CD4-positive, alpha-beta T cell treated with Interleukin-6 at 100 ng/mL for 8 hours (primary cell): Measurements from ENCODE around the gene UBL4A.
A peak's percentile ranks its signal among the peaks of the same experiment; 100 is the strongest.

Experiments used
- DNase-seq: peaks from one replicate; pipeline ENCODE4 v3.0.0-alpha.2; 2020; ENCODE audit warnings: mixed read lengths, low spot score

Gene UBL4A

DNA sequence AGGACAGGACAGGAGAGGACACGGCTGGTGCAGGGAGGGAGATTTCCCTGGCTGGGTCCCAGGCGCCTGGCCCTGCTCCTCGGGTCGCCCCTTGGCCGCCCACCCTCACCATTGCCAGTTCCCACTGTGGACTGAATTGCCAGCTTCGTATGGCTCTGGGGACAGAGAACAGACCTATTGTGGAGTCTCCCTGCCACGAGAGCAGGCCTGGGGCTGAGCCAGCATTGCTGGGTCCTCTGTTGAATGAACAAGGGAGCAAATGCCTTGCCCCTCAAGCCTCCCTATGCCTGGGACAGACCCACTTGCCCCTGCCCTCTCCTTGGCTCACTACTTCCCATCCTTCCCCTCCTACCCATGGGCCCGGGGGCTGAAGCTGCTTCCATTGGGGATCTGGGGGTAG, 24.0 kb downstream of the UBL4A start:
- no peak for DNase-seq

GRCh38 chrX:154460326-154460725, 26.1 kb downstream of the UBL4A start:
- no peak for DNase-seq

DNA sequence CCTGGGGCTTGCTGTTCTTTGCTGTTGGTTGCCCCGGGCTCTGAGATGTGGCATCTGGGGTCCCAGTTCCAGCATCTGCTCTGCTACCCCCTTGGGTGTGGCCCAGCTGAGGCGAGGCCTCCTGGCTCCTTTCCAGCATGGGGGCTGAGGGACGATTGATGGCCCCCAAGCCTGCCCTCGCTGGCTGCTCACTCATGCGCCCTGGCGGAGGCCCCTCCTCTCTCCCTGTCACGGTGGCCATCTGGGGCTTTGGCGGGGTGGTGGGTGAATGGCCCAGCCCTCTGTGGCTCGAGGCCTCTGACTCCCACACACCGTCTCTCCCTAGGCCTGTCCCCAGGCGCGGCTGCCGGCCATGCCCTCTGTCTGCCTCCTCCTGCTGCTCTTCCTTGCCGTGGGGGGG, 26.6 kb downstream of the UBL4A start:
- DNase-seq, result no peak

DNA sequence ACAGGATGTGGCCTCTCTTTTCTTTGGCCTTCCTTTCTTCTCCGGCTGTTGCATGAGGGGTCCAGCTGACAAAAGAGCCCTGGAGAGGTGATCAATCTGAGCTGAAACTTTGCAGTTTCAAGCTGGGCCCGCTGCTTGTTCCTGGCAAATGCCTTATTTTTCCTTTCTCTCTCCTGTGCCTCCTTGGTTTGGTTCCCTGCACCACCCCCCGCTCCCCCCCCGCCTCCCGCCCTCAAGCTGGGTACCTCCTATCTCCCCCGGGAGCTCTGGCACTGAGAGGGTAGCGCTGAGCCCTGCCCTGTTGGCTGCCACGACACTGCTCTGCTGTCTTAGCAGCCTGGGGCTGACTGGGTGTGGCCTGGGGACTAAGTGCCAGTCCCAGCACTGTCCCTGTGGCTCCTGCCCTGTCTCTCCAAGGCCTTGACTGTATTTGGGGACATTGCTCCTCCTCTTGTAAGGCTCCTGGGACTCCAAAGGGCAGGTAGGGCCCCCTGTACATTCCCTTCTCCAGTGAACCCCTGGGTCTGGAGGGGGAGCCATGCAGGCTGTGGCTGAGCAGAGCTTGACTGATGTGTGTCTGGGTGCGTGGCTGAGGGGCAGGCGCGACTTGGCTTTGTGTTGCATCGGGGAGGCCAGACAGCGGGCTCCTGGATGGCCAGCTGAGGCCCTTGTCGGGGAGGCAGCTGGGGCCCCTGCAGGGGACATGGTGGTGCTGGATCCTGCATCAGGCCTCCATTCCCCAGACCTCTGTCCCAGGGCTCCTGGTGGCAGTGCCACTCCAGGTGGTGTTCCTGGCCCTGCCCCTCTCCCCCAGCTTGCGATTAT, 27.2 kb downstream of the UBL4A start:
- no peak for DNase-seq

DNA sequence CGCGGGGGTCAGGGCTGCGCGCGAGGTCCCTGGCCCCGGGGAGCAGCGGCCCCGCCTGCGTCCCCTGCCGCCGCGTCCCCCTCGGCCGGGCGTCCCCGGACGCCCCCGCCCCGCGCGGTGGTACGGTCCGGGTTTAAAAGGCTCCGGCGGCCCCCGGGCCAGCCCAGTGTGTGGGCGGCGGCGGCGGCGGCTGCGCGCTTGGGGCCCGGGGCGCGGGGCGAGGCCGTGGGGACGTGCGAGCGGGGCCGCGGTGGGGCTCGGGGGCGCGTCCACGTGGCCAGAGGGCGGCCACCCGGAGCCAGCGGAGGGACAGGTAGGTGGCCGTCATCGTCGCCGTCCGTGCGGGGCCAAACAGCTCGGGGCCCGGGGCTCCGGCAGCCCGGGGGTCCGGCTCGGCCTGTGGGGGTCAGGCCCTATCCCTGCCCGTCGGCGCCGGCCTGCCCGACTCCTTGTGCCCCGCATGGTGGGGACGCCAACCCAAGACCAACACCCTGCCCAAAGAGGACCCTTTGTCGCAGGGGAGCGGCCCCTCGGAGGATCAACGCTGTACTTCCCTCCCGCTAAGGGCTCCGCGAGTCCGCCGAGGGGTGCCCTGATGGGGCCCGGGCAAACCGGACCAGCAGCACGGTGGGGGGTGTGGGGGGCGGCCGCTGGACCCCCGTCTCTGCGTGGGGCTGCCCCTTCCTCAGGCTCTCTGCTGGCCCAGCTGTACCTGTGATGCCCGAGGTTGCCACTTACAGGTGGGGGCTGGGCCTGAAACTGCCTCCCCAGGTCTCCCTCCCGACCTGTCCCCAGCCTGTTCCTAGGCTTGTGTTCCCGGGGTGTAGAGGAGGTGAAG, 28.1 kb downstream of the UBL4A start, which contains the start of gene PLXNA3:
PLXNA3 (plus strand) TSS at position 166 of the 838 bp plus-strand sequence. CDS start 1,903 bp downstream, outside the sequence.
- peak; percentile 48 for DNase-seq

DNA sequence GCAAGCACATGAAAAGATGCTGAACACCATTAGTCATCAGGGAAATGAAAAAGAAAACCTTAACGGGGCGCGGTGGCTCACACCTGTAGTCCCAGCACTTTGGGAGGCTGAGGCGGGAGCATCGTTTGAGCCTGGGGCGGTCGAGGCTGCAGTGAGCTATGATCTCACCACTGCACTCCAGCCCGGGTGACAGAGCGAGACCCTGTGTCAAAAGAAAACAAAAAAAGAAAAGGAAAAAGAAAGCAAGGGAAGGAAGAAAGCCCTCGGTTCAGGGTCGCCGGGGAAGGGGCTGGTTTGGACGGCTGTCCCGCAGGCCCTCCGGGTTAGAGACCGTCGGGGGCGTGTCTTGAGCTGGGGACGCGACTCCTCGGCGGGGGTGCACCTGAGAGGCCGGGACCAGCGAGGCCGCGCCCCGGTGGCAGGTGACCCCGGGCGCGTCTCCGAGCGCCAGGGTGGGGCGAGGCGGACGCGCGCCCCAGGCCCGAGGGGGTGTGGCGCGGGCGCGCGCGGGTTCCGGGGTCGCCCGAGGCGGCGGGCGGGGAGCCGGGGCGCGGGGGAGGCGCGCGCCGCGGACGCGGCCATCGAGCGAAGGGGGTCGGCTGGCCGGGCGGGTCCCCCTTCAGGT, 28.8 kb downstream of the UBL4A start:
- peak; percentile 55 for DNase-seq

DNA sequence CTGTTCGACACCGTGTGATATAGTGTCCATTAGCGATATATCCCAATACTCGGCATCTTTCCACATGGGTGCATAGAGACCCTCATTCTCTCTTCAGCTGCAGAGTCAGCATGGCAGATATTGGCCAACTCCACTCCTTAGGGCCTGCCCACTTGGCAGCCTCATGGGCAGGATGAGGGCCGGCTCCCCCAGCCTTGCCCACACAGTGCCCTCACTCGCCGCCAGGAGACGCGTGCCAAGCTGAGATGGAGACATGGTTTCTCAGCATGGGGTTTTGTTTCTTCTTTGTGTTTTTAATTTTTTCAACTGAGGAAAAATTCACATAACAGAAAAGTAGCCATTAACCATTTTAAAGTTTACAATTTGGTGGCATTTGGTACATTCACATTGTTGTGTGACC, 33.6 kb downstream of the UBL4A start:
- DNase-seq, result no peak

GRCh38 chrX:154450312-154450711, 36.1 kb downstream of the UBL4A start:
- DNase-seq, result no peak

- no peak for DNase-seq
Observed at GRCh38 chrX:154449618-154450017, 36.8 kb downstream of the UBL4A start.

DNA sequence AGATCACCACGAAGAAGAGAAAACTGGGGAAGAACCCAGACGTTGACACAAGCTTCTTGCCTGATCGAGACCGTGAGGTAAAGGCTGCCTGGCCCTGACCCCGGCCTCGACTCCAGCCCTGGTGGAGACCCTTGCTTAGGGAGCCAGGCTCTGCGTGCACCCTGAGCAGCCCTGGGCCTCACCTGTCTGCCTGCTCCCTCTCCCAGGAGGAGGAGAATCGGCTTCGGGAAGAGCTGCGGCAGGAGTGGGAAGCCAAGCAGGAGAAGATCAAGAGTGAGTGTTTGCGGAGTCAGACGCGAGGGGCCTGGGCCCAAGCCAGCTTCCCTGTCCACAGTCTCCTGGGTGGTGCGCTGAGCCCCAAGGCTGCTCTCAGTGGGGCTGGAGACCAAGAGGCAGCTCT, 37.9 kb downstream of the UBL4A start:
- no peak for DNase-seq

- no peak for DNase-seq
Observed at GRCh38 chrX:154446430-154446829, 40.0 kb downstream of the UBL4A start.

- DNase-seq, result no peak
Observed at GRCh38 chrX:154445776-154446175, 40.6 kb downstream of the UBL4A start.

GRCh38 chrX:154444755-154445246, 41.6 kb downstream of the UBL4A start:
- DNase-seq, result no peak

GRCh38 chrX:154443992-154444754, 42.2 kb downstream of the UBL4A start, which contains the start of gene FAM50A:
FAM50A (plus strand) TSS chrX:154444141; CDS start chrX:154444236, 95 bp downstream.
- peak; percentile 65 for DNase-seq

GRCh38 chrX:154443479-154443910, 42.9 kb downstream of the UBL4A start:
- no peak for DNase-seq

DNA sequence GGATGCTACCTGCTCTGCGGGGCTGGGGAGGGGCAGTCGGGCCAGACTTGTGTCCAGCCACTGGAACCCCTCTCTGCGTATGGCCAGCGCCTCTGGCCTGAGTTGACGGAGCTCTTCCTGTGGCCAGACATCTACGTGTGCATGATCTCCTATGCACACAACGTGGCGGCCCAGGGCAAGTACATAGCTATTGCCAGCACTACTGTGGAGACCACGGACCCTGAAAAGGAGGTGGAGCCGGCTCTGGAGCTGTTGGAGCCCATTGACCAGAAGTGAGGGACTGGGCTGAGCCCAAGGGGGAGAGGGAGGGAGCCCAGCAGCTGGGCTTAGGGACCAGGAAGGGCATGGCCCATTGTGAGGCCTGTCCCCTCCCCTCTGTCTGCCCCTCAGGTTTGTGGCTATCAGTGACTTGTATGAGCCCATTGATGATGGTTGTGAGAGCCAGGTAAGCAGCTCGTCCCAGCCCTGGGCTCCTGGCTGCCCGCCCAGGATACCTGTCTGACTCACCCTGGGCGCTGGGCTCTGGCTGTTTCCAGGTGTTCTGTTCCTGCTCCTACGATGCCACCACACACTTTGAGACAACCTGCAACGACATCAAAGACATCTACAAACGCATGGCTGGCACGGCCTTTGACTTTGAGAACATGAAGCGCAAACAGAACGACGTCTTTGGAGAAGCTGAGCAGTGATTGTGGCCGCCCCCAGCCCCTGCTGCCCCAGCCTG, 44.3 kb downstream of the UBL4A start:
- no peak for DNase-seq

DNA sequence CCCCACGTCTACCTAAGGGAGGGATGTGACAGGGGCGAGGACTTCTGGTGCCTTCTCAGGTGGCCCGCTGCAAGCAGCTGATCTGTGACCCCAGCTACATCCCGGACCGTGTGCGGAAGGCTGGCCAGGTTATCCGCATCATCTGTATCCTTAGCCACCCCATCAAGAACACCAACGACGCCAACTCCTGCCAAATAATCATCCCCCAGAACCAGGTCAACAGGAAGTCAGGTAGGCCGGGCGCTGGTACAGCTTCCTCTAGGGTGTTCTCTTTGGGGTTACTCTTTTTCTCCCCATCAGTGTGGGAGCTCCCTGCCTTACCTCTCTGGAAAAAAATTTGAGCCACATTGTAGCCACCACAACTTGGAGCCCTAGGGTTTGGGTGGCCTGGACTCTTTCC, 44.9 kb downstream of the UBL4A start:
- DNase-seq, result peak; percentile 24

GRCh38 chrX:154440623-154441357, 45.6 kb downstream of the UBL4A start:
- no peak for DNase-seq

DNA sequence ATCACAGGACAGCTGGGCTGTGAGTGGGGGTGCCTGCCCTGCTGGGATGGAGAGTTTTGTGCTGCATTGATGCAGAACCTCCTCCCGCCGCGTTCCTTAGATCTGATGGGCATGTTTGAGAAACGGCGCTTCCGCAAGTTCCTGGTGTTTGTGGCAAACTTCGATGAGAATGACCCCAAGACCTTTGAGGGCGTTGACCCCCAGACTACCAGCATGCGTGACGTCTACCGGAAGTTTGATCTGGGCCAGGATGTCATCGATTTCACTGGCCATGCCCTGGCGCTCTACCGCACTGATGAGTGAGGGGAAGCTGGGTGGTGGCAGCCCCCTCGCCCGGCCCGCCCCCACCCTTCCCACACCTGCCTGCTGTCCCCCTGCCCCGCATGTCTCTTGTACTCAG, 46.6 kb downstream of the UBL4A start:
- DNase-seq, result no peak
